HG03039 (cell line): ENCODE measurements around the gene C2orf68.
"Not testable (repeated sequence)": the region's sequence is repeated elsewhere in the genome, so short reads cannot be mapped to it uniquely, and the experiment has no call there.

Experiments used
- ATAC-seq: cut with Tn5 transposase; IDR thresholded peaks from one replicate; pipeline ENCODE4 v1.9.1; 2021; ENCODE audit warnings: mild to moderate bottlenecking, moderate library complexity; ENCODE audit not compliant: unreplicated experiment

C2orf68 gene

GRCh38 chr2:85631316-85631715 lies 19.4 kb upstream of the C2orf68 start:
- no peak for ATAC-seq

DNA sequence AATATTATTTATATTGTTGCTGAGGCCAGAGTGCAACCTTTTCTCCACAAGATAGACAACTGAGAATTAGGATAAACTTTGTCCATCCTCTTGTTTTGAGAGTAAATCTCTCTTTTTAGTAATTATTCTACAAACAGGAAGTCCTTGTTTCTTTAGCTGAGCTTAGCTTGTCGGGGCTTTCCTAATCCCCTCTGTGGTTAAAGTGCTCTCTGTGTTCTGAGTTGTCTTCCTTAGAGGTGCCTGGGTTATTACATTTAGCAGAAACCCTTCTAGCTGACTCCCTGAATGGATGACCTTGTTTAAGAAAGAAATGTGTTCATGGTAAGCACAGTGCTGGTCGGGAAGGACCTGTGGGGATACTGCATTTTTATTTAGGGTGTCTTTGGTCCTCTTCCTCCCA lies 16.8 kb upstream of the C2orf68 start:
- ATAC-seq: no peak

DNA sequence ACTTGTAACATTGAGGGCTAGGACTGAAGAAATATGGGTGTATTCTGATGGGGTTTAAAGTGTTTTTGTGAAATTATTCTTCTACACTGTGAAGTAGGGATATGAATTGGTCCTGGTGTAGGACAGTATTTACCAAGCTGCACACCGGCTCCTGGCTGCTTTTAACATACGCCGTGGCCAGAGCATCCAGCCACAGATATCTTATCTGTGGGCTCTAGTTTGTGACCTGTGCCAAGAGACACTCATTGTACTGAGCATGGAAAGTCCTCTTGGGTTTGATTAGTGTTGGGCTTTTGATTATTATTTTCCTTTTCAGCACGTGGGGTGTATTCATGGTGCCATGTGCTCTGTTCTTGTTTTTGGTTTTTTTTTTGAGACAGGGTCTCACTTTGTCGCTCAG lies 12.1 kb upstream of the C2orf68 start:
- ATAC-seq: no peak

- no peak for ATAC-seq
These were observed 9.5 kb upstream of the C2orf68 start for GRCh38 chr2:85621338-85621737.

GRCh38 chr2:85619617-85620016 lies 7.8 kb upstream of the C2orf68 start:
- ATAC-seq: no peak

GRCh38 chr2:85617723-85618122 lies 5.9 kb upstream of the C2orf68 start:
- ATAC-seq: not testable (repeated sequence)

DNA sequence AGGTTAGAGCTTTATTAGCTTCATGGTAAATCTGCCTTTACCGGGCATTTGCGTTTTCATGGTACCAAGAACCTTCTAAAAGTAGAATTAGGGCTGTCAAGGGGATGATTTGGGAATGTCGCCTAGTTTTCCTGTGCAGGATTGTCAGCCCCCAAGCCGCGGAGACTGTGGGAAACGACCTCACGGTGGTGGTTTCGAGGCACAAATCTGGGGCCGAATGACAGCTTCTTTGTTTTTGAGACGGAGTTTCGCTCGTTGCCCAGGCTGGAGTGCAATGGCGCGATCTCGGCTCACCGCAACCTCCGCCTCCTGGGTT lies 3.5 kb upstream of the C2orf68 start:
- no peak for ATAC-seq

DNA sequence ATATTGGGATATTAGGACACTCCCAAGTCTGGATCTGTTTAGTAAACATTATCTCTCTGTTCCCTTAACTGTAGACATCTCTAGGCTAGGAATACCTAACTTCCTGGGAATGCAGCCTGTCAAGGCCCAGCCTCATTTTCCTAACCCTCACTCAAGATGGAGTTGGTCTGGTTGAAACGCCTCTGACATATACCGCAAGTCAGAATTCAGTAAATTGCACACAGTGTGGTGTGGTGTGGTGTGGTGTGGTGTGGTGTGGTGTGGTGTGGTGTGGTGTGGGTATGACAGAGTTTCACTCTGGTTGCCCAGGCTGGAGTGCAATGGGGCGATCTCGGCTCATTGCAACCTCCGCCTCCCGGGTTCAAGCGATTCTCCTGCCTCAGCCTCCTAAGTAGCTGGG lies 2.9 kb upstream of the C2orf68 start:
- not testable (repeated sequence) for ATAC-seq

DNA sequence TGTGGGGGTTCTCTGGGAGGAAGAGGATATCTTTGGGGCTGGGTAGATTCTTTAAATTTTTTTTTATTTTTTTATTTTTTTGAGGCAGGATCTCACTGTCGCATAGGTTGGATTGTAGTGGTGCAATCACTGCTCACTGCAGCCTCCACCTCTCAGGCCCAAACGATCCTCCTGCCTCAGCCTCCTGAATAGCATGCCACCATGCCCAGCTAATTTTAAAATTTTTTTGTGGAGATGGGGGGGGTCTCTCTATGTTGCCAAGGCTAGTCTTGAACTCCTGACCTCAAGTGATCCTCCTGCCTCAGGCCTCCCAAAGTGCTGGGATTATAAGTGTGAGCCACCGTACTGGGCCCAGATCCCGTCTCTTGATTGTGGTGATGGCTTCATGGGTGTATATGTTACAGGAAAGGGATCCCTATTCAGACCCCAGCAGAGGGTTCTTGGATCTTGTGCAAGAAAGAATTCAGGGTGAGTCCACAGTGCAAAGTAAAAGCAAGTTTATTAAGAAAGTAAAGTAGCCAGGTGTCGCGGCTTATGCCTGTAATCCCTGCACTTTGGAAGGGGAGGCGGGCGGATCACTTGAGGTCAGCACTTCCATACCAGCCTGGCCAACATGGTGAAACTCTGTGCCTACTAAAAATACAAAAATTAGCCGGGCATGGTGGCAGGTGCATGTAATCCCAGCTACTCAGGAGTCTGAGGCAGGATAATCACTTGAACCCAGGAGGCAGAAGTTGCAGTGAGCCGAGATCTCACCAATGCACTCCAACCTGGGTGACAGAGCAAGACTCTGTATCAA lies 2.0 kb upstream of the C2orf68 start:
- no peak for ATAC-seq

DNA sequence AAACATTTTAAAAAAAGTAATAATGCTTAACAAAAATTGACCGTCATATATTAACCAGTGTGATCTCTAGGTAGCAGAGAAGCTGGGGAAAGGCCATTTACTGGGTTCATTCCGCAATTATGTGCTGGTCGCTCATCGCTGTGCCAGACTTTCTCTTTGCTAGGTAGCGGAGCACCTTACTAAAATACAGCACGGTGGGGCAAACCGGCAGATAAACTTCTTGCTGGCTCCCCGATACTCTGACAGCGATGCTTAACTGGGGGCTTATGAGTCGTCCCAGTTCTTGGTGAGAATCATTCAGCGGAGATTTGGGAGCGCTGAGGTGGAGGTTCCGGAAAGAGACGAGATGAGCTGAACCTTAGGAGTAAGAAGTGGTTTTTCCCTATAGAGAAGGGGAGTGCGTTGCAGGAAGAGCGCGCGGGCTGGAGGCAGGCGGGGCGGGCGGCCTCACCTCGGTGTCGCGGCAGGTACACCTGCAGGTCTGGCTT lies 605 bp downstream of the C2orf68 start:
- ATAC-seq: no peak

GRCh38 chr2:85607268-85608215 lies 4.3 kb downstream of the C2orf68 start:
- no peak for ATAC-seq

- ATAC-seq: no peak
These were observed 5.8 kb downstream of the C2orf68 start for GRCh38 chr2:85606116-85606455.

GRCh38 chr2:85605406-85606115 lies 6.3 kb downstream of the C2orf68 start:
- no peak for ATAC-seq

- no peak for ATAC-seq
These were observed 7.1 kb downstream of the C2orf68 start for GRCh38 chr2:85604568-85605339.

- ATAC-seq: not testable (repeated sequence)
These were observed 7.8 kb downstream of the C2orf68 start for GRCh38 chr2:85604133-85604444.

DNA sequence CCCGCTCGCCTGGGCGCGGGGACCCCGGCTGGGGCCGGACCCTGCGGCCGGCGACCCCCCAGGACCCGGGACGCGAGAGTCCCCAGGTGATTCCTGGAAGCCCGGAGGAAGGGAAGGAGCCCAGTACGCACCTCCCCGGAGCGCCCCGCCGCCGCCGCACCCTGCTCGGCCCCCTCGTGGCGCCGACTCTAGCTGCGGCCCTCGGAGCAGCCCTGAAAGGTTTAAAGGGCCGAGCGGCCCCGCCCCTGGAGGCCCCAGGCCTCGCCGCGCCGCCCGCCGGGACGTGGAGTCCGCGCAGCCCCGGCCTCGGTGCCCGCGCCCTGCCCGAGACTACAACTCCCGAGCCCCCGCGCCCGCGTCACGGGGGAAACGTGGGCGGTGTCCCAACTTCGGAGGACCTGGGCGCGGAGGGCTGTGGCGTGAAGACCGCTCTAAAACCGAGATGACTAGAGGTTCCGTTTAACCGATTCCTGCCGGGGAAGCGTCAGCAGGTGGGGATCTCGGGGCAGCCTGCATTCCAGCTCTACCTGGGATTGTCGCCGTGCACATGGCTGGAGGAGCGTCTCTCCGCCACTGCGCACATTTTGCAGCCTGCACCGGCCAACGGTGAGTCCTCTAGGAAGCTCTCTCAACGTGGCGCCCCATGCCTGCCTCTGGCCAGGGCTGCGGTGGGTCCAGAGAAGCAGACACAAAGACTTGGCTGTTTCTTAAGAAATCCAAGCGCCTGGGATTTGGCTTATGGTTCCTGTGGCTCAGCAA lies 9.2 kb downstream of the C2orf68 start, which contains the start of gene TMEM150A:
TSS of gene TMEM150A (minus strand) at position 223 of the 759 bp plus-strand sequence. CDS start 750 bp downstream, outside the sequence.
- ATAC-seq: peak; percentile 95

DNA sequence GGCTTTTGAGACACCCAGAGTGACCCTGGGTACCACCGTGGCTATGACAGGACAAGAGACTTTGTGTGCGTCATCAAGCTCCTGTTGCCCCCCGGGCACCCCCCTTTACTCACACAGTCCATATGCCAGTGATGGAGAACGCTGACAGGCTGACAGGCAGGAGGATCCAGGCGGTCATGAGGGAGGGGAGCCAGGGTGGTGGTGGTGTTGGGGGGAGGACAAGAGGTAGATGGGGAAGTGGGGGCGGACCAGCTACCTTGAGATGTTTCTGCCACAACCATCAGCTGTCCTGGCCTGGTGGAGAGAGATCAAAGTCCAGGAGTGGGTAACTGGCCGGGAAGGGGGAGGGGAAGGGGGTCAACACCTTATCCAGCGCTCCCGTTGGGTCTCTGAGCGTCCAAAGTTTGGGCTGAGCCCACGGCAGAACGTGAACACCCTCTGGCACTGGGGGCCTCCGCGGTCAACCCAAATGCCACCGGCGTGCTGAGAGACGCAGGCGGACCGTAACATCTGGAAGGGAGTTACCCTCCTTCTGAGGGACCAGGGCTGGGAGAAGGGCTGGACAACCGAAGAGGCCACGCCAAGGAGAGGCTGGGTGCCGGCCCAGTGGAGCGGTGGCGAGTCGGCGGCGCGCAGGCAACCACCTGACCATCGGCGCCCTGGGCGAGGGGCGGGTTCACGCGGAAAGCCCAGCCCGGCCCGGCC lies 9.9 kb downstream of the C2orf68 start:
- peak; percentile 41 for ATAC-seq

- no peak for ATAC-seq
These were observed 10.7 kb downstream of the C2orf68 start for GRCh38 chr2:85600951-85601770.

DNA sequence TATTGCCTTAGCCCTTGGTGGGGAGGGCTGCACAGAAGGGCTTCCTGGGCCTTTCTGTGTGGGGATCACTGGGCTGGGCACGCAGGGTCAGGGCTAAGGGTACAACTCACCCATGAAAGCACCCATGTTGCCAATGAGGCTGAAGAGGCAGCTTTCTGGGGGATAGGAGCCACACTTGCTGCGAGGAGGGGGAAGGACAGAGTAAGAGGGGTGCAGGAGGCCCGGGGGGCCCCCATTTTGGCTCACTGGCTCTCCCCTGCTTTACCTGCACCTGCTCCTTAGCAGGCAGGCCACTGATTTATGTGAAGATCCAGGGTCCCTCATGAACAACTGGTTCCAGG lies 11.7 kb downstream of the C2orf68 start:
- ATAC-seq: no peak
